ENCODE data around the gene DHRS1. TPM values are rescaled to one million over a fixed set of nuclear protein-coding genes. Genes with fewer than 3 reads are reported as not detected.

Gene DHRS1
- total and polyA plus RNA-seq, 2 experiments from 2014 or later = 15.0 to 15.4 TPM

DNA sequence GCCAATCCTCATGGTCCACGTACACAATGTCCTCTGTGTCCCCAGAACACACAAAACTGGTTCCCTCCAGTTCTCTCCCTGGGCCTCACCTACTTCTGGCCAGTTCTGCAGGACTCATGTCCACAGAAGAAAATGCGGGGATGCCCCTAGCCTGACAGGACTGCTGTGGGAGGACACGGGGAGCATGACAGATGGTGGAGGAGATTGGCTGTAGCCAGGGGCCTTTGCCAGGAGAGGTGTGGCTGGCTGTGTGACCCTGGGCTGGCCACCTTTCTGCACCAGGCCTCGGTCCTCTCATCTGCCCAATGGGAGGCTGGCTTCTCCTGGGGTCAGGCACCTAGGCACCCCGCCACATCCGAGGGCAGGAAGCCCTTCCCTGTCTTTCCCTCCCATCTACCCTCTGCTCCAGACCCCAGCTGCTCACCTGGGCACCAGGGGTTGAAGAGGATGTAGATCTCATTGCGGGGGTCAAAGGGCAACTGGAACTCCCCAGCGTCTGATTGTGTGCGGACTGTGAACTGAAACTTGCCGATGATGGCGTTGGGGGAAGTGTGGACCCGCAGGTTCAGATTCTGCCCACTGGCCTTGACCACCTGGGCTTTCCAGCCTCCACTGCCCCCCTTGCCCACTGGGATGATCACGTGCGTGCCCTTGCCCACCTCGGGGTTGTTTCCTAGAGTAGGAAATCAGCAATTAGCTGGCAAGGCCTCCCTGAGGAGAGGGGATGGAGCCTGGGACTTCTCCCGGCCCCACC, 39.4 kb downstream of the DHRS1 start (continued):
- TF ChIP-seq, protein P1, sequence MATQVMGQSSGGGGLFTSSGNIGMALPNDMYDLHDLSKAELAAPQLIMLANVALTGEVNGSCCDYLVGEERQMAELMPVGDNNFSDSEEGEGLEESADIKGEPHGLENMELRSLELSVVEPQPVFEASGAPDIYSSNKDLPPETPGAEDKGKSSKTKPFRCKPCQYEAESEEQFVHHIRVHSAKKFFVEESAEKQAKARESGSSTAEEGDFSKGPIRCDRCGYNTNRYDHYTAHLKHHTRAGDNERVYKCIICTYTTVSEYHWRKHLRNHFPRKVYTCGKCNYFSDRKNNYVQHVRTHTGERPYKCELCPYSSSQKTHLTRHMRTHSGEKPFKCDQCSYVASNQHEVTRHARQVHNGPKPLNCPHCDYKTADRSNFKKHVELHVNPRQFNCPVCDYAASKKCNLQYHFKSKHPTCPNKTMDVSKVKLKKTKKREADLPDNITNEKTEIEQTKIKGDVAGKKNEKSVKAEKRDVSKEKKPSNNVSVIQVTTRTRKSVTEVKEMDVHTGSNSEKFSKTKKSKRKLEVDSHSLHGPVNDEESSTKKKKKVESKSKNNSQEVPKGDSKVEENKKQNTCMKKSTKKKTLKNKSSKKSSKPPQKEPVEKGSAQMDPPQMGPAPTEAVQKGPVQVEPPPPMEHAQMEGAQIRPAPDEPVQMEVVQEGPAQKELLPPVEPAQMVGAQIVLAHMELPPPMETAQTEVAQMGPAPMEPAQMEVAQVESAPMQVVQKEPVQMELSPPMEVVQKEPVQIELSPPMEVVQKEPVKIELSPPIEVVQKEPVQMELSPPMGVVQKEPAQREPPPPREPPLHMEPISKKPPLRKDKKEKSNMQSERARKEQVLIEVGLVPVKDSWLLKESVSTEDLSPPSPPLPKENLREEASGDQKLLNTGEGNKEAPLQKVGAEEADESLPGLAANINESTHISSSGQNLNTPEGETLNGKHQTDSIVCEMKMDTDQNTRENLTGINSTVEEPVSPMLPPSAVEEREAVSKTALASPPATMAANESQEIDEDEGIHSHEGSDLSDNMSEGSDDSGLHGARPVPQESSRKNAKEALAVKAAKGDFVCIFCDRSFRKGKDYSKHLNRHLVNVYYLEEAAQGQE (IDR thresholded peaks at IDR 0.05; ENCODE audit: unreplicated experiment) = no peak
- no peak for TF ChIP-seq EZH2phosphoT487 (IDR thresholded peaks at IDR 0.05; ENCODE audit: unreplicated experiment)
- TF ChIP-seq, protein P2, sequence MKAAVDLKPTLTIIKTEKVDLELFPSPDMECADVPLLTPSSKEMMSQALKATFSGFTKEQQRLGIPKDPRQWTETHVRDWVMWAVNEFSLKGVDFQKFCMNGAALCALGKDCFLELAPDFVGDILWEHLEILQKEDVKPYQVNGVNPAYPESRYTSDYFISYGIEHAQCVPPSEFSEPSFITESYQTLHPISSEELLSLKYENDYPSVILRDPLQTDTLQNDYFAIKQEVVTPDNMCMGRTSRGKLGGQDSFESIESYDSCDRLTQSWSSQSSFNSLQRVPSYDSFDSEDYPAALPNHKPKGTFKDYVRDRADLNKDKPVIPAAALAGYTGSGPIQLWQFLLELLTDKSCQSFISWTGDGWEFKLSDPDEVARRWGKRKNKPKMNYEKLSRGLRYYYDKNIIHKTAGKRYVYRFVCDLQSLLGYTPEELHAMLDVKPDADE (IDR thresholded peaks at IDR 0.05) = no peak
- TF ChIP-seq EZH2 (IDR thresholded peaks at IDR 0.05; ENCODE audit: low read depth, unreplicated experiment) = no peak
- TF ChIP-seq, protein P3, sequence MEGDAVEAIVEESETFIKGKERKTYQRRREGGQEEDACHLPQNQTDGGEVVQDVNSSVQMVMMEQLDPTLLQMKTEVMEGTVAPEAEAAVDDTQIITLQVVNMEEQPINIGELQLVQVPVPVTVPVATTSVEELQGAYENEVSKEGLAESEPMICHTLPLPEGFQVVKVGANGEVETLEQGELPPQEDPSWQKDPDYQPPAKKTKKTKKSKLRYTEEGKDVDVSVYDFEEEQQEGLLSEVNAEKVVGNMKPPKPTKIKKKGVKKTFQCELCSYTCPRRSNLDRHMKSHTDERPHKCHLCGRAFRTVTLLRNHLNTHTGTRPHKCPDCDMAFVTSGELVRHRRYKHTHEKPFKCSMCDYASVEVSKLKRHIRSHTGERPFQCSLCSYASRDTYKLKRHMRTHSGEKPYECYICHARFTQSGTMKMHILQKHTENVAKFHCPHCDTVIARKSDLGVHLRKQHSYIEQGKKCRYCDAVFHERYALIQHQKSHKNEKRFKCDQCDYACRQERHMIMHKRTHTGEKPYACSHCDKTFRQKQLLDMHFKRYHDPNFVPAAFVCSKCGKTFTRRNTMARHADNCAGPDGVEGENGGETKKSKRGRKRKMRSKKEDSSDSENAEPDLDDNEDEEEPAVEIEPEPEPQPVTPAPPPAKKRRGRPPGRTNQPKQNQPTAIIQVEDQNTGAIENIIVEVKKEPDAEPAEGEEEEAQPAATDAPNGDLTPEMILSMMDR (conservative IDR thresholded peaks at IDR 0.05; ENCODE audit: low read depth in 2 of 2) = no peak
- TF ChIP-seq ZNF331 (CRISPR knock-in tag; IDR thresholded peaks at IDR 0.05; ENCODE audit: low read depth) = no peak
- no peak for TF ChIP-seq JUNB (IDR thresholded peaks at IDR 0.05; ENCODE audit: unreplicated experiment)

DNA sequence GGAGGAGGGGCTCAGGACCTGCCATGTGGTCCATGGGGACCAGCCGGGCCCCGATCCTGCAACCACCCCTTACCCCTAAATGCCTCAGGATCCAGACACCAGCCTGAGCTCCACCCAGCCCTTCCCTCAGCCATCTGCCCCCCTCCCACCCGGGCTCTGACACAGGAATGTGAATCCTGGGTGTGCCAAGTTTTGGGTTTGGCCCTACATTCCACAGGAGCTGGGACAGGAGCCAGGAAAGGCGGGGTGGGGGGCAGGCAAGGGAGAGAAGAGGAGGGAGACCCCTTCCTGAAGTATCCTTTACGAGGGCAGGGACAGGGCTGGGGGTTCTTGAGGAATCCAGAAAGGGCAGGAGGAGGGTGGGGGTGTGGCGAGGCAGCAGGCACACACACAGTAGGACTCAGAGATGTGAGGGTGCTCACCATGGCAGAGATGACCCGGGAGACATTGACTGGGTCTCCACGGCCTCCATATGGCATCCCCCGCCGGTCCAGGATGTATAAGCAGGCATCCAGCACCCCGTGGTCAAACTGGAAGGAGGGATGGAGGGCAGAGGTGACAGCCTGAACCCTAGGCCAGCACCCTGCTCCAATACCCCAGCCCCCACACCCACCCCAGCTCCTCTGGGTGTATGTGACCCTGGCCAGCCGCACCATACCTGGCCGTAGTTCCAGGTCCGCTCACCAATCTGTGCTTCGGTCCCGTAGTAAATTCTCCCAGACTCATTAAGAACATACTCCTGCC, 40.1 kb downstream of the DHRS1 start:
- H2AFZ ChIP-seq = no peak overlapping the region
- no peak for TF ChIP-seq EZH2 (IDR thresholded peaks at IDR 0.05; ENCODE audit: low read depth, unreplicated experiment)
- TF ChIP-seq, protein P4, sequence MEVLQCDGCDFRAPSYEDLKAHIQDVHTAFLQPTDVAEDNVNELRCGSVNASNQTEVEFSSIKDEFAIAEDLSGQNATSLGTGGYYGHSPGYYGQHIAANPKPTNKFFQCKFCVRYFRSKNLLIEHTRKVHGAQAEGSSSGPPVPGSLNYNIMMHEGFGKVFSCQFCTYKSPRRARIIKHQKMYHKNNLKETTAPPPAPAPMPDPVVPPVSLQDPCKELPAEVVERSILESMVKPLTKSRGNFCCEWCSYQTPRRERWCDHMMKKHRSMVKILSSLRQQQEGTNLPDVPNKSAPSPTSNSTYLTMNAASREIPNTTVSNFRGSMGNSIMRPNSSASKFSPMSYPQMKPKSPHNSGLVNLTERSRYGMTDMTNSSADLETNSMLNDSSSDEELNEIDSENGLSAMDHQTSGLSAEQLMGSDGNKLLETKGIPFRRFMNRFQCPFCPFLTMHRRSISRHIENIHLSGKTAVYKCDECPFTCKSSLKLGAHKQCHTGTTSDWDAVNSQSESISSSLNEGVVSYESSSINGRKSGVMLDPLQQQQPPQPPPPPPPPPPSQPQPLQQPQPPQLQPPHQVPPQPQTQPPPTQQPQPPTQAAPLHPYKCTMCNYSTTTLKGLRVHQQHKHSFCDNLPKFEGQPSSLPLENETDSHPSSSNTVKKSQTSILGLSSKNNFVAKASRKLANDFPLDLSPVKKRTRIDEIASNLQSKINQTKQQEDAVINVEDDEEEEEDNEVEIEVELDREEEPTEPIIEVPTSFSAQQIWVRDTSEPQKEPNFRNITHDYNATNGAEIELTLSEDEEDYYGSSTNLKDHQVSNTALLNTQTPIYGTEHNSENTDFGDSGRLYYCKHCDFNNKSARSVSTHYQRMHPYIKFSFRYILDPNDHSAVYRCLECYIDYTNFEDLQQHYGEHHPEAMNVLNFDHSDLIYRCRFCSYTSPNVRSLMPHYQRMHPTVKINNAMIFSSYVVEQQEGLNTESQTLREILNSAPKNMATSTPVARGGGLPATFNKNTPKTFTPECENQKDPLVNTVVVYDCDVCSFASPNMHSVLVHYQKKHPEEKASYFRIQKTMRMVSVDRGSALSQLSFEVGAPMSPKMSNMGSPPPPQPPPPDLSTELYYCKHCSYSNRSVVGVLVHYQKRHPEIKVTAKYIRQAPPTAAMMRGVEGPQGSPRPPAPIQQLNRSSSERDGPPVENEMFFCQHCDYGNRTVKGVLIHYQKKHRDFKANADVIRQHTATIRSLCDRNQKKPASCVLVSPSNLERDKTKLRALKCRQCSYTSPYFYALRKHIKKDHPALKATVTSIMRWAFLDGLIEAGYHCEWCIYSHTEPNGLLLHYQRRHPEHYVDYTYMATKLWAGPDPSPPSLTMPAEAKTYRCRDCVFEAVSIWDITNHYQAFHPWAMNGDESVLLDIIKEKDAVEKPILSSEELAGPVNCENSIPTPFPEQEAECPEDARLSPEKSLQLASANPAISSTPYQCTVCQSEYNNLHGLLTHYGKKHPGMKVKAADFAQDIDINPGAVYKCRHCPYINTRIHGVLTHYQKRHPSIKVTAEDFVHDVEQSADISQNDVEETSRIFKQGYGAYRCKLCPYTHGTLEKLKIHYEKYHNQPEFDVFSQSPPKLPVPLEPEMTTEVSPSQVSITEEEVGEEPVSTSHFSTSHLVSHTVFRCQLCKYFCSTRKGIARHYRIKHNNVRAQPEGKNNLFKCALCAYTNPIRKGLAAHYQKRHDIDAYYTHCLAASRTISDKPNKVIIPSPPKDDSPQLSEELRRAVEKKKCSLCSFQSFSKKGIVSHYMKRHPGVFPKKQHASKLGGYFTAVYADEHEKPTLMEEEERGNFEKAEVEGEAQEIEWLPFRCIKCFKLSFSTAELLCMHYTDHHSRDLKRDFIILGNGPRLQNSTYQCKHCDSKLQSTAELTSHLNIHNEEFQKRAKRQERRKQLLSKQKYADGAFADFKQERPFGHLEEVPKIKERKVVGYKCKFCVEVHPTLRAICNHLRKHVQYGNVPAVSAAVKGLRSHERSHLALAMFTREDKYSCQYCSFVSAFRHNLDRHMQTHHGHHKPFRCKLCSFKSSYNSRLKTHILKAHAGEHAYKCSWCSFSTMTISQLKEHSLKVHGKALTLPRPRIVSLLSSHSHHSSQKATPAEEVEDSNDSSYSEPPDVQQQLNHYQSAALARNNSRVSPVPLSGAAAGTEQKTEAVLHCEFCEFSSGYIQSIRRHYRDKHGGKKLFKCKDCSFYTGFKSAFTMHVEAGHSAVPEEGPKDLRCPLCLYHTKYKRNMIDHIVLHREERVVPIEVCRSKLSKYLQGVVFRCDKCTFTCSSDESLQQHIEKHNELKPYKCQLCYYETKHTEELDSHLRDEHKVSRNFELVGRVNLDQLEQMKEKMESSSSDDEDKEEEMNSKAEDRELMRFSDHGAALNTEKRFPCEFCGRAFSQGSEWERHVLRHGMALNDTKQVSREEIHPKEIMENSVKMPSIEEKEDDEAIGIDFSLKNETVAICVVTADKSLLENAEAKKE (CRISPR knock-in tag; IDR thresholded peaks at IDR 0.05) = no peak
- TF ChIP-seq NANOG (IDR thresholded peaks at IDR 0.05; ENCODE audit: borderline replicate concordance) = no peak

More for the DNA sequence above, 40.1 kb downstream of the DHRS1 start:
- Mint-ChIP-seq H3K27ac (no peak overlapping the region), H3K36me3 (ENCODE audit: low read depth) (no peaks in the 10 kb centered on the region), H3K4me1 (peaks cover 7% of the 10 kb centered on the region; the same call in 2 of the 3 replicates), H3K4me3 (no peak overlapping the region; the same call in 2 of the 3 replicates), H3K9me3 (no peaks in the 10 kb centered on the region), H3K27me3 (ENCODE audit: insufficient read depth, low read depth, poor library complexity) (peaks cover 14% of the 10 kb centered on the region)
- H3K4me2 ChIP-seq = no peak overlapping the region
- no peak overlapping the region for H3K4me3 ChIP-seq
- no peak overlapping the region for H3K27ac ChIP-seq (ENCODE audit: low read depth)
- no peaks in the 10 kb centered on the region for H3K9me2 ChIP-seq (ENCODE audit: insufficient read depth)
- H3K27me3 ChIP-seq (ENCODE audit: insufficient read depth) = no peaks in the 10 kb centered on the region
- DNase-seq (ENCODE audit: low spot score) (no peak), ATAC-seq (no peak)
- H4K20me1 ChIP-seq (replicated peaks; ENCODE audit: insufficient read depth) = no peaks in the 10 kb centered on the region
- H3K79me2 ChIP-seq (replicated peaks; ENCODE audit: insufficient read depth) = no peaks in the 10 kb centered on the region
- H3F3A ChIP-seq (replicated peaks; ENCODE audit: low read depth) = no peaks in the 10 kb centered on the region
- no peaks in the 10 kb centered on the region for H3K36me3 ChIP-seq (ENCODE audit: insufficient read depth)
- no peaks in the 10 kb centered on the region for H3K4me1 ChIP-seq (ENCODE audit: insufficient read depth)

Data from GM23338 (cell line).